ENCODE results near the gene CD3E.

DNA sequence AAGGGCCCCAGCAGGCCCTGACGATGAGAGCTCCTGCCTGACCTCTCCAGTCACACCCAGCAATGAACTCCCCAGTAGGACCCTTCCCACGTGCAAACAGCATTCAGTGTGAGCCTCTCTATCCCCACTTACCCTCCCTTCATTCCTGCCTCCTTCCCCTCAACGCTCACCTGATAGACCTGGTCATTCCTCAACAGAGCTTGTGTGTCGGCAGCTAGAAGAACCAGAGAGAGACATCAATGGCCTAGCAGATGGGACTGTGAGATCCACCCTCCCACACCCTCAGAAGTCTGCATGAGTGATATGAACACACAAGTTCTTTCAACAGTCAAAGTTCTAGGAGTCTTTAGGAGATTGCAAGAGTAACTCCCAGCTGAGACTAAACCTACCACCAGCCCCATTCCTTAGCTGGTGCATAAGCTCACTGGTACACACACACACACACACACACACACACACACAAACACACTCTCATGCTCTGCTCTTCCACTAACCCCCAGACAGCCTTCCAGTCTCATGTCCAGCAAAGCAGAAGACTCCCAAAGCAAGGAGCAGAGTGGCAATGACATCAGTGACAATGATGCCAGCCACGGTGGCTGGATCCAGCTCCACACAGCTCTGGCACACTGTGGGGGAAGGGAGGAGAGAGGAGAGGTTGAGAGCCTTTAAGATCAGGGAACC lies 34.9 kb downstream of the CD3E start:
- no peak for TF ChIP-seq POLR2A (IDR thresholded peaks at IDR 0.05)
- TF ChIP-seq, protein P1, sequence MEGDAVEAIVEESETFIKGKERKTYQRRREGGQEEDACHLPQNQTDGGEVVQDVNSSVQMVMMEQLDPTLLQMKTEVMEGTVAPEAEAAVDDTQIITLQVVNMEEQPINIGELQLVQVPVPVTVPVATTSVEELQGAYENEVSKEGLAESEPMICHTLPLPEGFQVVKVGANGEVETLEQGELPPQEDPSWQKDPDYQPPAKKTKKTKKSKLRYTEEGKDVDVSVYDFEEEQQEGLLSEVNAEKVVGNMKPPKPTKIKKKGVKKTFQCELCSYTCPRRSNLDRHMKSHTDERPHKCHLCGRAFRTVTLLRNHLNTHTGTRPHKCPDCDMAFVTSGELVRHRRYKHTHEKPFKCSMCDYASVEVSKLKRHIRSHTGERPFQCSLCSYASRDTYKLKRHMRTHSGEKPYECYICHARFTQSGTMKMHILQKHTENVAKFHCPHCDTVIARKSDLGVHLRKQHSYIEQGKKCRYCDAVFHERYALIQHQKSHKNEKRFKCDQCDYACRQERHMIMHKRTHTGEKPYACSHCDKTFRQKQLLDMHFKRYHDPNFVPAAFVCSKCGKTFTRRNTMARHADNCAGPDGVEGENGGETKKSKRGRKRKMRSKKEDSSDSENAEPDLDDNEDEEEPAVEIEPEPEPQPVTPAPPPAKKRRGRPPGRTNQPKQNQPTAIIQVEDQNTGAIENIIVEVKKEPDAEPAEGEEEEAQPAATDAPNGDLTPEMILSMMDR (IDR thresholded peaks at IDR 0.05), result no peak
- TF ChIP-seq EP300 (IDR thresholded peaks at IDR 0.05), result no peak
- no peak for TF ChIP-seq POLR2AphosphoS5 (IDR thresholded peaks at IDR 0.05)
